H1 (cell line): Measurements from ENCODE around the gene CLTCL1. TPM values are rescaled to one million over a fixed set of nuclear protein-coding genes. Genes with fewer than 3 reads are reported as not detected.
"Not testable (repeated sequence)": the region's sequence is repeated elsewhere in the genome, so short reads cannot be mapped to it uniquely, and the experiment has no call there.

Experiments used
- CTCF ChIA-PET: fragments of 300-600 bp; sonication (Branson Sonifier 250); formaldehyde crosslinking; loops from one replicate; lab custom pipeline; 2021; ENCODE audit not compliant: partially characterized antibody; lab: Charles Lee
- POLR2A ChIA-PET: fragments of 300-600 bp; sonication (Branson Sonifier 250); formaldehyde crosslinking; loops from one replicate; lab custom pipeline; 2021; ENCODE audit warnings: inconsistent platforms; ENCODE audit not compliant: partially characterized antibody; lab: Charles Lee
- DNase-seq, 2 experiments: peaks; one replicate each; pipeline versions ENCODE4 v3.0.0 to v3.0.0-alpha.2; 2010 to 2022; ENCODE audit warnings: low spot score in 2 of 2, low read depth in 1 of 2, mixed read lengths in 1 of 2
- FAIRE-seq: peaks from 2 replicates; lab custom pipeline; 2011; peaks lifted over from hg19 to GRCh38; lab: Jason Lieb, UNC
- H2AFZ ChIP-seq: 2 replicates; pipeline ENCODE4 v1.8.1; 2012; ENCODE audit warnings: low read length, inconsistent platforms
- H2AK5ac ChIP-seq: 2 replicates; pipeline ENCODE4 v1.6.1; 2013; ENCODE audit warnings: low read depth, low read length
- H2BK120ac ChIP-seq: replicated peaks from 2 replicates; pipeline ENCODE3; 2013; ENCODE audit warnings: low read depth, low read length, inconsistent platforms
- H2BK12ac ChIP-seq: 2 replicates; pipeline ENCODE4 v1.6.1; 2013; ENCODE audit warnings: low read depth, low read length
- H2BK15ac ChIP-seq: 2 replicates; pipeline ENCODE4 v1.6.1; 2013; ENCODE audit warnings: low read length
- H2BK20ac ChIP-seq: 2 replicates; pipeline ENCODE4 v1.6.1; 2013; ENCODE audit warnings: low read length
- H2BK5ac ChIP-seq: 2 replicates; pipeline ENCODE4 v1.6.1; 2013; ENCODE audit warnings: low read depth, low read length
- H3K14ac ChIP-seq: 2 replicates; pipeline ENCODE4 v1.6.1; 2013; ENCODE audit warnings: inconsistent platforms; ENCODE audit not compliant: insufficient read length
- H3K18ac ChIP-seq: 2 replicates; pipeline ENCODE4 v1.6.1; 2013; ENCODE audit warnings: low read length; ENCODE audit errors: extremely low read depth
- H3K23ac ChIP-seq: 2 replicates; pipeline ENCODE4 v1.6.1; 2013; ENCODE audit warnings: inconsistent platforms; ENCODE audit not compliant: insufficient read length
- H3K23me2 ChIP-seq: 2 replicates; pipeline ENCODE4 v1.6.1; 2013; ENCODE audit warnings: low read depth, low read length
- H3K27ac ChIP-seq: 2 replicates; pipeline ENCODE4 v1.6.1; 2011; ENCODE audit warnings: low read depth, low read length, inconsistent platforms
- H3K27me3 ChIP-seq, 4 experiments: replicated peaks in 1 of 4; 1 replicate in 1 of 4; 2 replicates in 3 of 4; pipeline versions ENCODE4 v1.6.1 to v1.8.1; 2011 to 2013; ENCODE audit warnings: low read length in 3 of 4, mild to moderate bottlenecking in 3 of 4, inconsistent platforms in 2 of 4, mixed read lengths in 2 of 4, moderate library complexity in 1 of 4; ENCODE audit not compliant: control insufficient read depth in 3 of 4, insufficient read depth in 3 of 4; ENCODE audit errors: extremely low read depth in 1 of 4
- H3K36me3 ChIP-seq, 4 experiments: 2 replicates each; pipeline versions ENCODE4 v1.6.1 to v1.8.1; 2011 to 2013; ENCODE audit warnings: mild to moderate bottlenecking in 4 of 4, low read length in 3 of 4, moderate library complexity in 2 of 4, control low read depth in 1 of 4, inconsistent platforms in 1 of 4; ENCODE audit not compliant: insufficient read depth in 4 of 4, control insufficient read depth in 2 of 4
- H3K4ac ChIP-seq: replicated peaks from 2 replicates; pipeline ENCODE3; 2013; ENCODE audit warnings: low read length, low read depth, mixed read lengths, inconsistent platforms; ENCODE audit not compliant: insufficient read length
- H3K4me1 ChIP-seq, 4 experiments: replicated peaks in 1 of 4; 1 replicate in 1 of 4; 2 replicates in 3 of 4; pipeline versions ENCODE4 v1.6.1 to v1.8.1; 2011 to 2013; ENCODE audit warnings: low read length in 3 of 4, inconsistent platforms in 2 of 4, mixed read lengths in 1 of 4; ENCODE audit not compliant: insufficient read depth in 4 of 4, control insufficient read depth in 3 of 4
- H3K4me2 ChIP-seq, 2 experiments: 2 replicates each; pipeline versions ENCODE4 v1.6.1 to v1.8.1; 2011 to 2013; ENCODE audit warnings: low read depth in 2 of 2, low read length in 2 of 2, control low read depth in 1 of 2, inconsistent platforms in 1 of 2, mild to moderate bottlenecking in 1 of 2; ENCODE audit not compliant: insufficient read depth in 1 of 2
- H3K4me3 ChIP-seq, 4 experiments: fragments of 200-600, 300-600 bp in 1 of 4; sonication (generic), shearing (Covaris generic), sonication (Bioruptor Twin) in 1 of 4; 2 replicates each; pipeline versions ENCODE4 v1.5.1 to v1.8.1; 2011 to 2016; ENCODE audit warnings: low read length in 4 of 4, low read depth in 3 of 4, control low read depth in 2 of 4, inconsistent platforms in 2 of 4, mild to moderate bottlenecking in 2 of 4, mixed read lengths in 1 of 4, moderate library complexity in 1 of 4; ENCODE audit not compliant: insufficient read depth in 2 of 4; ENCODE audit errors: extremely low read depth in 1 of 4
- H3K56ac ChIP-seq: replicated peaks from 2 replicates; pipeline ENCODE3; 2013; ENCODE audit warnings: low read depth, mild to moderate bottlenecking, mixed read lengths, low read length, inconsistent platforms; ENCODE audit not compliant: insufficient read length
- H3K79me1 ChIP-seq: 2 replicates; pipeline ENCODE4 v1.6.1; 2013; ENCODE audit warnings: low read depth, low read length, control low read depth
- H3K79me2 ChIP-seq, 2 experiments: 2 replicates each; pipeline versions ENCODE4 v1.6.1 to v1.8.1; 2012 to 2013; ENCODE audit warnings: low read length in 2 of 2, mild to moderate bottlenecking in 2 of 2, inconsistent platforms in 1 of 2; ENCODE audit not compliant: insufficient read depth in 2 of 2, control insufficient read depth in 1 of 2
- H3K9ac ChIP-seq, 4 experiments: replicated peaks in 1 of 4; 1 replicate in 1 of 4; 2 replicates in 3 of 4; pipeline versions ENCODE4 v1.6.1 to v1.8.1; 2011 to 2013; ENCODE audit warnings: low read depth in 3 of 4, low read length in 3 of 4, control low read depth in 2 of 4, mild to moderate bottlenecking in 2 of 4, moderate library complexity in 2 of 4, inconsistent platforms in 1 of 4; ENCODE audit errors: extremely low read depth in 1 of 4
- H3K9me3 ChIP-seq, 2 experiments: 2 replicates each; pipeline versions ENCODE4 v1.6.1 to v1.8.1; 2012 to 2013; ENCODE audit warnings: mild to moderate bottlenecking in 2 of 2, moderate library complexity in 2 of 2, control low read depth in 1 of 2, inconsistent platforms in 1 of 2, low read depth in 1 of 2, low read length in 1 of 2, mixed read lengths in 1 of 2; ENCODE audit not compliant: insufficient read depth in 2 of 2
- H4K20me1 ChIP-seq, 2 experiments: replicated peaks in 1 of 2; 2 replicates each; pipeline versions ENCODE3 to v1.8.1; 2011 to 2013; ENCODE audit warnings: inconsistent platforms in 2 of 2, low read length in 2 of 2, mild to moderate bottlenecking in 1 of 2; ENCODE audit not compliant: insufficient read depth in 2 of 2, control insufficient read depth in 1 of 2
- H4K5ac ChIP-seq: 2 replicates; pipeline ENCODE4 v1.6.1; 2013; ENCODE audit warnings: low read length, low read depth, mixed read lengths, inconsistent platforms; ENCODE audit not compliant: insufficient read length
- H4K8ac ChIP-seq: 2 replicates; pipeline ENCODE4 v1.8.0; 2013; ENCODE audit warnings: mild to moderate bottlenecking, moderate library complexity, low read length, inconsistent platforms; ENCODE audit not compliant: insufficient read depth; ENCODE audit errors: extremely low read depth
- H4K91ac ChIP-seq: replicated peaks from 2 replicates; pipeline ENCODE3; 2013; ENCODE audit warnings: low read length, mixed read lengths, inconsistent platforms; ENCODE audit not compliant: insufficient read length
- WGBS, 2 experiments: shearing (Covaris generic) in 1 of 2; methylation state at CpG; one replicate each; pipeline versions ENCODE4 v1.1.6 to v1.1.7; 2013 to 2015; ENCODE audit warnings: low lambda C conversion rate in 2 of 2, mixed read lengths in 2 of 2, inconsistent platforms in 1 of 2, low coverage in 1 of 2, missing lambda C conversion rate in 1 of 2; ENCODE audit not compliant: insufficient replicate concordance in 2 of 2, insufficient coverage in 1 of 2, insufficient read length in 1 of 2; ENCODE audit errors: extremely low coverage in 1 of 2, missing lambda C conversion rate in 1 of 2; 5-methylcytosine and 5-hydroxymethylcytosine counted together
- polyA plus RNA-seq, 7 experiments: library from polyadenylated mRNA; depleted of rRNA in 3 of 7; stranded (reverse) in 5 of 7; unstranded in 2 of 7; fragments of >200 nt in 5 of 7; fragments of 200-250 nt in 2 of 7; gene quantifications; 1 replicate in 5 of 7; 2 replicates in 1 of 7; 4 replicates in 1 of 7; pipeline versions ENCODE4 v1.2.1 to v1.2.3, GENCODE V29; 2011 to 2013; ENCODE audit warnings: missing spikeins in 2 of 7, mixed read lengths in 2 of 7
- total RNA-seq: library from RNA; stranded (reverse); fragmentation: NEBNext Ultra II Directional; extraction: Animal tissue kit (Norgen Biotek cat#: 25700); gene quantifications from 2 replicates; pipeline ENCODE4 v1.2.1, GENCODE V29; 2021

CLTCL1 gene
- total and polyA plus RNA-seq, 2 of the 8 experiments (the other 6 are each of a cell fraction or from before 2014, with no cell fraction given) = 12.4 to 17.0 TPM

- CTCF ChIA-PET = interaction anchor here (1.2 kb wide), 1 partner anchor 23 kb away, joined by 3 read pairs; no protein-coding TSS in a partner anchor
- not testable (repeated sequence) for H4K8ac ChIP-seq
- WGBS, 2 experiments = 80% methylated on average over 6 of the region's 6 CpGs; no CpG with 5 or more reads in 1 of the 2 experiments
Observed at GRCh38 chr22:19323420-19323819, 31.9 kb upstream of the CLTCL1 start.

More at GRCh38 chr22:19323420-19323819, 31.9 kb upstream of the CLTCL1 start:
- H3K27me3 ChIP-seq, H2AFZ ChIP-seq, H3K79me1 ChIP-seq, H3K9me3 ChIP-seq, H4K5ac ChIP-seq, H3K27ac ChIP-seq, H3K4me2 ChIP-seq, H3K23ac ChIP-seq, H2BK12ac ChIP-seq, H2BK20ac ChIP-seq, H3K4ac ChIP-seq, H2BK120ac ChIP-seq, H3K56ac ChIP-seq, H4K91ac ChIP-seq, H3K79me2 ChIP-seq, H3K9ac ChIP-seq, H2AK5ac ChIP-seq, H4K20me1 ChIP-seq, H3K18ac ChIP-seq, H3K4me3 ChIP-seq, H2BK5ac ChIP-seq, H3K36me3 ChIP-seq, POLR2A ChIA-PET, H2BK15ac ChIP-seq, H3K4me1 ChIP-seq, FAIRE-seq, H3K14ac ChIP-seq, DNase-seq, H3K23me2 ChIP-seq: not testable (repeated sequence)
